Nephron (organoid): ENCODE data around the gene CBY2.

Experiments
- H3K27ac Mint-ChIP-seq, 3 experiments: 2 replicates each; pipeline ENCODE4 v1.8.0; 2020; ENCODE audit warnings: mixed read lengths in 3 of 3, mild to moderate bottlenecking in 2 of 3, moderate library complexity in 1 of 3
- H3K27me3 Mint-ChIP-seq: 2 replicates; pipeline ENCODE4 v1.8.0; 2021; ENCODE audit warnings: low read depth, mild to moderate bottlenecking, moderate library complexity, mixed read lengths
- H3K36me3 Mint-ChIP-seq: 2 replicates; pipeline ENCODE4 v1.8.0; 2020; ENCODE audit warnings: low read depth, mixed read lengths
- H3K4me1 Mint-ChIP-seq: 2 replicates; pipeline ENCODE4 v1.8.0; 2020; ENCODE audit warnings: mixed read lengths
- H3K4me3 Mint-ChIP-seq, 3 experiments: 2 replicates each; pipeline ENCODE4 v1.8.0; 2020; ENCODE audit warnings: mild to moderate bottlenecking in 3 of 3, mixed read lengths in 3 of 3, moderate library complexity in 2 of 3
- H3K9me3 Mint-ChIP-seq: 2 replicates; pipeline ENCODE4 v1.8.0; 2020; ENCODE audit warnings: mixed read lengths
- TF ChIP-seq, protein P1 (sequence below), 3 experiments: fragments of 200-600 bp; sonication (generic); IDR thresholded peaks; one replicate each; pipeline ENCODE4 v1.5.0; 2021; ENCODE audit warnings: antibody characterized with exemption in 3 of 3; ENCODE audit not compliant: unreplicated experiment in 3 of 3

The CBY2 gene

DNA sequence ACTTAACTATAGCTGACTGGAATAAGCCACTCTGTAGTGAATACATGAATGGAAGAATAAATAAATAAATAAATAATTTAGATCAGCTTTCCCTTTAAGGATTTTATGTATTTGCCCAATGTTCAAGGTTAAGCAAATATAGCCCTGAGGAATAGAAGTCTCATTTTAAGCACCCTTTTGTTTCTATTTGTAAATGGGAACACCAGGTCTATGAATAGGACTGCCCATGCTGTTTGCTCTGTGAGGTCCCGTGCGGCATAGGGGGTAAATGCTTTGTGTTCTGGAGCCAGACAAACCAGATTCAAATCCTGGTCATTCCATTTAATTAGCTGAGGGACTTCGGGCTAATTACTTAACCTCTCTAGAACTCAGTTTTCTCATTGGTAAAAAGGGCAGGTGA, 29.3 kb downstream of the CBY2 start:
- Mint-ChIP-seq H3K27ac (no peak overlapping the region), H3K4me1 (no peaks in the 10 kb centered on the region), H3K27me3 (peaks cover 24% of the 10 kb centered on the region), H3K4me3 (no peak overlapping the region), H3K36me3 (no peaks in the 10 kb centered on the region), H3K9me3 (peaks cover 2% of the 10 kb centered on the region)
- TF ChIP-seq, protein P1, sequence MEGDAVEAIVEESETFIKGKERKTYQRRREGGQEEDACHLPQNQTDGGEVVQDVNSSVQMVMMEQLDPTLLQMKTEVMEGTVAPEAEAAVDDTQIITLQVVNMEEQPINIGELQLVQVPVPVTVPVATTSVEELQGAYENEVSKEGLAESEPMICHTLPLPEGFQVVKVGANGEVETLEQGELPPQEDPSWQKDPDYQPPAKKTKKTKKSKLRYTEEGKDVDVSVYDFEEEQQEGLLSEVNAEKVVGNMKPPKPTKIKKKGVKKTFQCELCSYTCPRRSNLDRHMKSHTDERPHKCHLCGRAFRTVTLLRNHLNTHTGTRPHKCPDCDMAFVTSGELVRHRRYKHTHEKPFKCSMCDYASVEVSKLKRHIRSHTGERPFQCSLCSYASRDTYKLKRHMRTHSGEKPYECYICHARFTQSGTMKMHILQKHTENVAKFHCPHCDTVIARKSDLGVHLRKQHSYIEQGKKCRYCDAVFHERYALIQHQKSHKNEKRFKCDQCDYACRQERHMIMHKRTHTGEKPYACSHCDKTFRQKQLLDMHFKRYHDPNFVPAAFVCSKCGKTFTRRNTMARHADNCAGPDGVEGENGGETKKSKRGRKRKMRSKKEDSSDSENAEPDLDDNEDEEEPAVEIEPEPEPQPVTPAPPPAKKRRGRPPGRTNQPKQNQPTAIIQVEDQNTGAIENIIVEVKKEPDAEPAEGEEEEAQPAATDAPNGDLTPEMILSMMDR (IDR thresholded peaks at IDR 0.05; ENCODE audit: unreplicated experiment in 3 of 3), result no peak

DNA sequence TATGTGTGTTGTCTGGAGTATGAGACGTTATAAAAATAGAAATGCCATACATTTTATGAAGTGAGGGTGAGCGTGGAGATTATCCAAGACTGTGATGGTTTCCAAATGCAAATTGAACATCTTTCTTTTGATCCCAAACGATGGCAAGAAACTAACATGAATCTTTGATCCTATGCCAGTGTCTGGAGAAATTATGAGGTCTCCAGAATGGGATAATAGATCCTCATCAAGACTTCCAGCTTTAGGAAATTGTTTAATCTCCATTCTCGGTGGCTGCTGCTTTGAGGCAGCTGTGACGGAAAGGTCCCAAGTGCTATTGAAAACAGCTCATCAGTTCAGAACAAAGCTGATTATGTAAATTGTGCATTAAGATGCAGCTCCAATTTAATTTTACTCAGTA, 30.8 kb downstream of the CBY2 start:
- Mint-ChIP-seq H3K36me3 (no peaks in the 10 kb centered on the region), H3K4me1 (no peaks in the 10 kb centered on the region), H3K27ac (no peak overlapping the region), H3K4me3 (no peak overlapping the region), H3K27me3 (peaks cover 24% of the 10 kb centered on the region), H3K9me3 (peaks cover 2% of the 10 kb centered on the region)
- TF ChIP-seq, protein P1 (IDR thresholded peaks at IDR 0.05; ENCODE audit: unreplicated experiment in 3 of 3), result no peak

DNA sequence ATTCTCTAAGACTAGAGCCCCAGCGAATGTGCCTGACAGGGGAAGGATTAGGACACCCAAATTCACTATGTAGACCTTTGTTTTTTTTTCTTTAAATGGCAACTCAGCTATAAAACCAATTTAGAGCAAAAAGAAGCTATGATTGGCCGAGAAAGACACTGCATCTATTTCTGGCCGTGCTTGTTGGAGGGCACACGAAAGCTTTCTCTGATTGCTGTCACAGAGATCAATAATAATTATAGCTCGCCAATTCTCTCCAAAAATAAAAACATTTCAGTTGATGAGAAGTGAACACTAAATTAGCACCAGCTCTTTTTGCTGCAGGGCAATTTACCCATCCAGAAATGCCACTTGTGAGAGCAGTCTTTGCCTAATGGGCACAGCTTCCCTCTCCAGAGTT, 31.2 kb downstream of the CBY2 start:
- Mint-ChIP-seq H3K36me3 (no peaks in the 10 kb centered on the region), H3K9me3 (peaks cover 2% of the 10 kb centered on the region), H3K4me3 (no peak overlapping the region), H3K27me3 (peaks cover 20% of the 10 kb centered on the region), H3K27ac (no peak overlapping the region), H3K4me1 (no peaks in the 10 kb centered on the region)
- TF ChIP-seq, protein P1 (IDR thresholded peaks at IDR 0.05; ENCODE audit: unreplicated experiment in 3 of 3), result no peak

DNA sequence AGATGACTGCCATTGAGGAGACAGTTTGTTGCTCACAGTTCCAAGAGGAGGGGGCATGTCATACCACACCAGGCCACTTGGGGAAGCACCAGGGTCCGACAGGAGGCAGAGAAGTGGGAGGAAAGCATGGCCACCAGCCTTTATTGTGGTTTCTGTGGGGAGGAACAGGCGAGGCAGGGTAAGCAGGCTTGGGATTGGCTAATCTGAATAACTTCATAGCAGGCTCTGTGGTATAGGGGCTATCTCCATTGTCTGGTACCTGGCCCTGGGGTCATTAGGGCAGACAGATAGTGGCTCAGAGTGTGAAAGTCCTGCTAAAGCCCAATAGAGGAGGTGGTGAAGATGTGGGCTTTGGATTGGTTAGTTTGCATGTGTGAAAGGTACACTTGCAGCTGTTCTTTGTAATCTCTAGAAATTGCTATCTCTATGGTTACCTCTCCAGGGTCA, 35.5 kb downstream of the CBY2 start:
- TF ChIP-seq, protein P1 (IDR thresholded peaks at IDR 0.05; ENCODE audit: unreplicated experiment in 3 of 3), result no peak
- Mint-ChIP-seq H3K9me3 (peaks cover 2% of the 10 kb centered on the region), H3K4me3 (no peak overlapping the region), H3K27ac (no peak overlapping the region), H3K36me3 (no peaks in the 10 kb centered on the region), H3K27me3 (peaks cover 14% of the 10 kb centered on the region), H3K4me1 (no peaks in the 10 kb centered on the region)

DNA sequence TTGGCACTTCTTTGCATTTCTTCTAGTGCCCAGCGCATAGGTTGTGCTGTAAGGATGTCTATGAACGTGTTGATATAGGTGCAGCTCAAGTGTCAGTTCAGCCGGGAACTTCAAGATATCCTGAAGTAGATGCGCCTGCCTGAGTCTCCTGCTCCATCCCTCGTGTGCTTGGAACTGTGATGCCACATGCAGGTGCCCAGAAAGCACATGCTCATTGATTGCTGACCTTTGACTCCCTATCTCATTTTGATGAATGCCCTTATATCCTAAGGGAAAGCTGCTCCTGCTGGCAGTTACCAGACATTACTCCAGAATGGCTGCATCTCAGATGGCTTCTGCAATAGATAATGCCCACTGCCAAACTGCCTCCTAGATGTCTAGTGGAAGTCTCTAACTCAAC, 40.9 kb downstream of the CBY2 start:
- Mint-ChIP-seq H3K4me1 (no peaks in the 10 kb centered on the region), H3K27me3 (peaks cover 28% of the 10 kb centered on the region), H3K9me3 (no peaks in the 10 kb centered on the region), H3K27ac (no peak overlapping the region), H3K36me3 (no peaks in the 10 kb centered on the region), H3K4me3 (no peak overlapping the region)
- TF ChIP-seq, protein P1 (IDR thresholded peaks at IDR 0.05; ENCODE audit: unreplicated experiment in 3 of 3), result no peak

DNA sequence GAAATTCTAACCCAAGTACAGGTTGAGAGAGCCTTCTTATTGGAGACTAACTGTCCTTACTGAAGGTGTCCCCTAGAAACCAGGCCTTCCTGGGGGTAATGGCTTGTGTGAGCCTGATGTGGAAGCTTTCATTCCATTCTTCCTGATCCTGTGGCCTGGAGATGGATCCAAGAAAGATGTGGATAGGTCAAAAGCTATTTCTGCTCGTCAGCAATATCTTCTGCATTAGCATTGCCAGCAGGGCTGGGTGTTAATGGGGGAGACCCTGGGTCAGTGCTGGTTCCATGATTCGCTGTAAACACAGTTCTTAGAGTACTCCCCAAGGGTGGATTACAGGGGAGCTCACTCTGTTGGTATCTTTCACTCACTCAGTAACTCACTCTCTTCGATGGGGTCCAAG, 42.9 kb downstream of the CBY2 start:
- TF ChIP-seq, protein P1 (IDR thresholded peaks at IDR 0.05; ENCODE audit: unreplicated experiment in 3 of 3), result no peak
- Mint-ChIP-seq H3K36me3 (no peaks in the 10 kb centered on the region), H3K4me1 (peaks cover 14% of the 10 kb centered on the region), H3K9me3 (no peaks in the 10 kb centered on the region), H3K27ac (no peak overlapping the region), H3K27me3 (peaks cover 29% of the 10 kb centered on the region), H3K4me3 (no peak overlapping the region)
